ENCODE data around the gene FIGNL2.
"Not testable (repeated sequence)": the region's sequence is repeated elsewhere in the genome, so short reads cannot be mapped to it uniquely, and the experiment has no call there.

FIGNL2 gene

DNA sequence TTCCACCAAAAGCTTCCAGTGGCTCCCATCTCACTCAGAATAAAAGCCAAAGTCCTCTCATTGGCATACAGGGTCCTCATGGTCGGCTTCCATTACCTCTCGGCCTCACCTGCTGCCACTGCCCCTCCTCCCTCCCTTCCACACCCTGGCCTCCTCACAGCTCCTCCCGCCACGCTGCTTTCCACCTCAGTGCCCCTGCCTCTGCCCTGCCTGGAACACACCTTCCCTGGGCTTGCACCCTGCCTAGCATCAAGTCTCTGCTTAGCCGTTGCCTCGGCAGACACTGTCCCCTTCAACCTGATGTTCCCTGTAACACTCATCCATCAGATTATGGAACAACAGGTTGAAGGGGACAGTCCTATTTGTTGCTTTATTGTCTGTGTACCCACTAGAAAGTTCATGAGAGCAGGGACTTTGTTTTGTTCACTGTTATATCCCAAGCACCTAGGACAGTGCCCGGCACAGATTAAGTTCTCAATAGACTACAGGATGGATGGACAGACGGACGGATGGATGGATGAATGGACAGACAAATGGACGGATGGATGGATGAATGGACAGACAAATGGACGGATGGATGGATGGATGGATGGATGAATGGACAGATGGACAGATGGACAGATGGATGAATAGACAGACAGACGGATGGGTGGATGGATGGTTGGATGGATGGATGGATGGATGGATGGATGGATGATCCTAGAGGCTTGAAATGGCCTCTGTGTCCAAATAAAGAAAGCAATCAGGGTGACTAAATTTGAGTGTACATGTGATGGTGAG lies 14.9 kb downstream of the FIGNL2 start:
- no peak for DNase-seq

DNA sequence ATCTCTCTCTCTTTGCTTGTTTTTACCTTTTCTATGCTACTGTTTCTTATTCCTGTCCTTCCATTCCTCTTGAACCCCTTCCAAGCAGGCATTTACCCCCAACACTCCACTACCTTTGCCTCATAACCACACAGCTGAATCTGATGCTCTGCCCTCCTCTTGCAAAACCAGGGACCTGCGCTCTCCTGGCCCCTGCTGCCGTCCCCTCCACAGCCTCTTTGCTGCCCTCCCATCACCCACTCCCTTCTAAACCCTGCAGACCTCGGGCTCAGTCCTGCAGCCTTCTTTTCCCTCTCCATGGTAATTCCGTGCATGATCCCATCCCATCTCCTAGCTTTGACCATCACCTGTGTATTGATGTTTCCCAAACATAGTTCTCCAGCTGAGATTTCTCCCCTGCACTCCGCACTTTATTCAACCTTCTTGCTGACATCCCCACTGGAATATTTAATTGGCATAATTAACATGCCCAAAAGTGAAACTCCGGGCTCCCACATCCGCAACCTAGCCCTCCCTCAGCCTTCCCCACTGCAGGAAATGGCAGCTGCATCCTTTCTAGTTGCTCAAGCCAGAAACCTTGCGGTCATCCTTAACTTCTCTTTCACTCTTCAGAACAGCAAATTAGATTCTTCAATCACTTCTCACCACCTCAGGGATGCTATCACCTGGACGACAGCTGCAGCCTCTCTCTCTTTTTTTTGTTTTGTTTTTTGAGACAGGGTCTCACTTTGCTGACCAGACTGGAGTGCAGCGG lies 16.0 kb downstream of the FIGNL2 start:
- DNase-seq: no peak

DNA sequence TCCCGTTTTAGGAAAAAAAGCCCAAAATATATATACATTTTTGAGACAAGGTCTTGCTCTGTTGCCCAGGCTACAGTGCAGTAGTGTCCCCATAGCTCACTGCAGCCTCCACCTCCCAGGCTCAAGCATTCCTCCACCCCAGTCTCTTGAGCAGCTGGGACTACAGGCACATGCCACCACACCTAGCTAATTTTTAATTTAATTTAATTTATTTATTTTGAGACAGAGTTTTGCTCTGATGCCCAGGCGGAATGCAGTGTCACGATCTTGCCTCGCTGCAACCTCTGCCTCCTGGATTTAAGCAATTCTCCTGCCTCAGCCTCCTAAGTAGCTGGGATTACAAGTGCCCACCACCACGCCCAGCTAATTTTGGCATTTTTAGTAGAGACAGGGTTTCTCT lies 16.7 kb downstream of the FIGNL2 start:
- not testable (repeated sequence) for DNase-seq

DNA sequence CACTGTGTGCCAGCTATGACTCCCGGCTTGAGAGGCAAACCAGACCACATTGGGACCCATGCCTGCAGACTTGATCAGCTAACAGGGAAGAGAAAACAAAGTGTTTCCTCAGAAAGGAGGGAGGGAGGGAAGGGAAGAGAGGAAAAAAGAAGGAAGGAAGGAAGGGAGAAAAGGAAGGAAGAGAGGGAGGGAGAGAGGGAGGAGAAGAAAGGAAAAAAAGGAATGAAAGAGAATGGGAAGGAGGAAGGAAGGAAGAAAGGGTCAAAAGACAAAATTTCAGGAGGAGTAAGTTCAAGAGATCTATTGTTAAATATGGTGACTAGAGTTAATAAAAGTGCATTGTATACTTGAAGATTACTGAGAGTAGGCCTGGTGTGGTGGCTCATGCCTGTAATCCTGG lies 18.9 kb downstream of the FIGNL2 start:
- no peak for DNase-seq

DNA sequence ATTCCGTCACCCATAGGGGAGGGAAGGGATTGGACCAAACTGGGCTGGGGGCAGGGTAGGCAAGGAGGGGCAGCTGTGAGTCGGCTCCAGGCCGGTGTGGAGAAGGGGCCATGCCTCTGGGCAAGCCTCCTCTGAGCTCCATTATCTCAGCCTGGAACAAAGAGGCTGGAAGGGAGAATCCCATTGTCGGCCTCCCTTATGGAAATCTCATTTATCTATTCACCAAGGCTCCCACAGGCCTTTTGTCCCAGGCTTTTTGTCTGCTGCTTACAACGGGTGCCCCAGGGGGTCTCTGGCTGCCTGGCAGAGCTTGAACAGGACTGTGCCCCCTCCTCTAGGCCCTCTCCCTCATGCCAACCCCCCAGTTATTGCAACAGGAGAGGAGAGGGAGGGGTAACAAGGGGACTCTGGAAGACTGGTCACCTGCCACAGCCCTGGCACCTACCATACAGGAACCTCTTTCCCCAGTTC lies 19.5 kb downstream of the FIGNL2 start:
- DNase-seq: no peak

DNA sequence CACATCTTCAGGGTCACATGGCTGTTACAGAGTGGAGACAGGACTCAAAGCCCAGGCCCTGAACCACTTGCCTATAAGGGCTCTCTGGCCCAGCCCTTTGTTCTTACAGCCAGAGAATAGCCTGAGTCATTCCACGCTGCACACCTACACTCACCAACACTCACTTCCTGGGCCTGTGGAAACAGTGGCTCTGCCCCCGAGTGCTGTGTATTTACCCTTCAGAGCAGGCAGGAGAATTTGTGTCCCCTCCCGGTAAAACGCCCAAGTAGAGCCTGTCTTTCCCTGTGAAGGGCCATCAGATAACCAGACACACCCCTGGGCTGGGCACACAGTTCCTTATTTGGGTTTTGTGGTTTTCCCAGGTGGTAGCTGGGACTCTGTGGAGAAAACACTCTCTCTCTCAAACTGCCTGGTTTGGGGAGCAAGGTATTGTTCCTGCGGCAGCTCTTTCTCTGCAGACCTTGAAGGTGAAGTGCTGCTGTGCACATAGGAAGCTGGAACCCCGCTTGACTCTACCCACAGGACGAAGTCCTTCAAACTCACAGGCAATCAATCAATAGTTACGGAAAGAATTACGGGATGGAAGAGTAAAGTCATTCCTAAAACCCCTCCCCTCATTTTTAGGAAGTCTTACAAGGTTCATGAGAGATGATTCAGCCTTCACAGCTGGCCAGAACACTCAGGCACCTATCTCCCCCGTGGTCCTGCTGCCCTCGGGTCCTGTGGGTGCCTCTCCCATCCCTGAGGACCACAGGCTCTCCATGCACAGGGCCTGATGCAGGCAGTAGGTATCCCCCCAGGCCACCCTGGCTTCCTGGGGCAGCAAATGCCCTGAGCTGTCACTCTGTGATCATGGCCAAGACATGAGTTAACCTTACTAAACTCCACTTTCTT lies 20.3 kb downstream of the FIGNL2 start:
- DNase-seq: no peak

DNA sequence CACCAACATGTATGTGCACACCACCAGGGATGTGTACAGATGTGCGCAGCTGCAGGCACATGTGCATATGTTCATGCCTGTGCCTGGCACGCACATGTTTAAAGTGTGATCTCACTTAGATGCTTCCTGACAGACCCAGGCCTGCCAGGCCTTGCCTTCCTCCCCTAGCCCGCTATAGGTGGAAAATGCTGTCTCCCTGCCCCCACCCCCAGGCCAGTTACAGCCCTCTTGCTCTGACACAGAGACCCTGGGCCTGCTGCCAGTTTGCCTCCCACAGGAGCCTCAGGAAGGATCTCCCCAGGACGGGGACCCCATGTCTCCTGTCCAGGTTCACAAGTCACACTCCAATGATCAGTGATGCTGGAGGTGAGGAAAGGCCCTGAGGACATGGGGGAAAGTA lies 21.6 kb downstream of the FIGNL2 start:
- DNase-seq: no peak

DNA sequence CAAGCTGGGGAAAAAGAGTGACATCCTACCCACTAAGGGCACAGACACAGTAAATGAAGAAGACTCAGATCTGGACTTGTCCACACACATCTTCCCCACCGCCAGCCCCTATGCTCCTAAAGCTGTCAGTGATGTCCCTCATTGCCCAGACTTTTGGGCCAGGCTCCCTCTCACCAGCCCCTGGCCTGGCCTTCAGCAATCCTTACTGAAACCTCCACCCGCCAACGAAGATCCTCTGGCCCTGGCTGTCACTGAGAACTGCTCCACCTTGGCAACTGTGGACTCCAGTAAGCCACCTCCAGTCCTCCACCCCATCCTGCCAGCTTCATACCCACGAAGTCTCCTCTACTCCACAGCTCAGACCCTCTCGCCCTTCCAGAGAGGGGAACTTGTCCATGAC lies 23.3 kb downstream of the FIGNL2 start:
- DNase-seq: no peak

DNA sequence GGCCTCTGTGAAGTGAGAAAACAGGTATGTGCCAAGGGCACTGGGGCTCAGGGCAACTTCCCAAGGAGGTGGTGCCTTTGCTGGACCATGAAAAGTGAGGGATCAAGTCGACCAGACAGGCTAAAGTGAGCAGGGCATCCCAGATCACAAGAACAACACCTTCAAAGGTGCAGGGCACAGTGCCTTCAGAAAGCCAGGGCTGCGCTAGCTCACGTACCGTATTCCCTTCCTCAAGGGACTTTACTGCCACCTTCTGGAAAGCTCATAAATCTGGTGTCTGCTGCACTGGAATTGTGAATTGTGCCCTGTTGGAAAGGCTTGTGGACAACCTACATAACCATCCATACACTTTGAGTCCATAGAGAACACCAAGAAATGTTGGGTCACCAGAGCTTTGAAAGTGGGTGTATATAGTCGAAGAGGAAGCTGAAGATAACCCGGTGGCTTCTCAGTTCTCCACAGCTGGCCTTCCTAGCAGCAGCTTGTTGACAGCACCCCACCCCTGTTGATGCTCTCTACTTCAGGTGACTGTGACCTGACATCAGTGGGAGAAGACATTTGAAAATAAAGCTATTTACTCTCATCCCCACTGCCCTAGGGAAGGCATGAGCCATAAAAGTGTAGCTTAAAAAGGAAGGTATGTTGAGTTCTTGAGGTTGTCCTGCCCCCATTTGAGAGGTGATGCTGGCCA lies 24.5 kb downstream of the FIGNL2 start:
- no peak for DNase-seq

DNA sequence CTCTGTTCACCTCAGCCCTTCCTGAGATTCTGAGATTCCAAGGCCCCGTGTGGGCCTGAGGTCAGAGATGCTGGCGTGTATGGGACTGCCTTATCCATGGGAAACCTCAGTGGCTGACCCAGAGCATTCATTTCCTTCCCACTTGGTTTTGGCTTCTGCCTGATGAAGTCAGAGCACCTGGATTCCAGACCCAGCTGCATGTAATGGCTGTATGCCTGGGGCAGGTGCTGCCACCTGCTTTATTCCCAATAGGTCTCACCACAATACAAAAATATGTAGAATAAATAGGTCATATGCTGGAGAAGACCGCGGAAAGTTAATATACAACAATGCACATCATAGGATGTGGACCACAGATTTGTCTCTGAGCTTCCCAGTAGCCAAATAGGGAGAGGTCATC lies 25.6 kb downstream of the FIGNL2 start:
- DNase-seq: no peak

DNA sequence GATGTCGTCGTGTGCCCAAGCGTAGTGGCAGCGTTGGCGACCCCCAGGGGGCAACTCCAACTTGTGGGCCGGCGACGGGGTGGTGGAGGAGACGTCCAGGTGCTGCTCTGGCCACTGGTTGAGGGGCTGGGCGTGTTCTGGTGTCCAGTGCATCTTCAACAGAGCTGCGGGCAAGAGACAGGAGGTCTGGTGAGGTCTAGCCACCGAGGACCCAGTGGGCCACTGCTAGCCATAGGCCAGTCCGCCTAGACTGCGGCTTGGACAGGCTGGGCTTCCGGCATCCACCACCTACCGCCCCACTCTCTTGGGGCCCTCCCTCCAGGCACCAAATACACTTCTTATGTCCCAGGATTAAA lies 26.3 kb downstream of the FIGNL2 start:
- DNase-seq: no peak

DNA sequence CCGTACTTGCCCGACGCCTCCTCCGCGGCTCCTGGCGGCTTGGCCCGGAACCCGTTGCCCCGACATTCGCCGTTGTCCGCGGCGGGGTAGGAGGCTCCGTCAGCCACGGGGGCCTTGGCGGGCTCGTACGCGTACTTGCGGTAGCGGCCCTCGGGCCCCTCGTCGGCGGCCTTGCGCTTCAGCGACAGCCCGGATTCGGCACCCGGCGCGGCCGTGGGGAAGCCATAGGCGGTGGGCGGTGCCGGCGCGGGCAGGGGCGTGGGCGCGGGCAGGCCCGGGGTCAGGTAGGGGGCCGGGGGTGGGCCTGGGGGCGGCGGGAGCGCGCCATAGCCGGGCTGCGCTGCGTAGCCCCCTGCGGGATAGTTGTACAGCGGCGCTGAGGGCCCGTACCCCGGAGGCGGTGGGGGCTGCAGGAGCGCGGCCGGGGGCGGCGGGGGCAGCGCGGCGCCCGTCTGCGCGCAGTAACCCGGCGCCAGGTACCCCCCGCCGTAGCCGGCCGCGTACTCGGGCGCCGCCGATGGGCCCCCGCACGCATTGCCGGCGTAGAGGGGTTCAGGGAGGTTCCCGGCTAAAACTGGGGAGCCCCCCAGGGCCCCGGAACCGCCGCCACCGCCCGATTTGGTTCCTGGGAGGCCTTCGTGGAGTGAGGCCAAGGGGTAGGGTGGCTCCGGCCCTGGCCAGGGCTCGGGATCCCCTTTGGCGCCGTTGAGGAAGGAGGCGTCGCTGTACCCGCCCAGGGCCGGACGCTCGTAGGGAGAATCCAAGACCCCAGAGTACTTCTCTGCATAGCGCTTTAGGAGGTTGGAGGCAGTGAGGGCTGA lies 26.9 kb downstream of the FIGNL2 start:
- DNase-seq: no peak

DNA sequence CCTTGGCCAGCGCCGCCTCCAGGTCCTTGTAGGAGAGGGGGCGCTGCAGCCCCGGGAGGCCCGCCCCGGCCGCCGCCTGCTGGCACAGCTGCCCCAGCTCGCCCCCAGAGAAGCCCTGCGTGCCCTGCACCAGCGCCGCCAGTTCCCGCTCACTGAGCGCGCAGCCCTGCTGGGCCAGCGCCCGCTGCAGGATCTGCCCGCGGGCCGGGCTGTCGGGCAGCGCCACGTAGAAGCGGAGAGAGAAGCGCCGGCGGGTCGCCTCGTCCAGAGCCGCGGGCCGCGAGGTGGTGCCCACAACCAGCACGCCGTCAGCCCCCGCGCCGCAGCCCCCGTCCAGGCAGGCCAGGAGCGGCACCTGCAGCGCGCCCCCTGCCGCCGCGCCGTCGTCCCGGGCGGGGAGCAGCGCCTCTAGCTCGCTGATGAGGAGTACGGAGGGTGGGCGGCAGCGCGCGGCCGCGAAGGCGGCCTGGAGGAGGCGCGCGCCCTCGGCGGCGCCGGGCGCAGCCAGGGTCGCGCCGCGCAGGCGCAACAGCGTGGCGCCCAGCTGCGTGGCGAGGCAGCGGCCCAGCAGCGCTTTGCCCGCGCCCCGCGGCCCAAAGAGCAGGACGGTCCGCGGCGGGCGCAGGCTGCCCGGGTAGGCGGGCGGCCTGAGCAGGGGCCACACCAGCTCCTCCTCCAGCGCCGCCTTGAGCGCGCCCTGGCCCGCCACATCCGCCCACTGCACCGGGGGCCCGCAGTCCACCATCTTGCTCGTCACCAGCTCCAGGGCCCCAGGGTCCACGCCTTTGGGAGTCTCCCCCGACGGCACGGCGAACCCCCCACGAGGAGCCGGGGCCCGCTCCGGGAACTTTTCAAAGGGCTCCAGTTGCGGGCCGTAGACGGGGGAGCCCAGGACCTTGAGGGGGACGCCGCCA lies 27.7 kb downstream of the FIGNL2 start:
- DNase-seq: no peak

DNA sequence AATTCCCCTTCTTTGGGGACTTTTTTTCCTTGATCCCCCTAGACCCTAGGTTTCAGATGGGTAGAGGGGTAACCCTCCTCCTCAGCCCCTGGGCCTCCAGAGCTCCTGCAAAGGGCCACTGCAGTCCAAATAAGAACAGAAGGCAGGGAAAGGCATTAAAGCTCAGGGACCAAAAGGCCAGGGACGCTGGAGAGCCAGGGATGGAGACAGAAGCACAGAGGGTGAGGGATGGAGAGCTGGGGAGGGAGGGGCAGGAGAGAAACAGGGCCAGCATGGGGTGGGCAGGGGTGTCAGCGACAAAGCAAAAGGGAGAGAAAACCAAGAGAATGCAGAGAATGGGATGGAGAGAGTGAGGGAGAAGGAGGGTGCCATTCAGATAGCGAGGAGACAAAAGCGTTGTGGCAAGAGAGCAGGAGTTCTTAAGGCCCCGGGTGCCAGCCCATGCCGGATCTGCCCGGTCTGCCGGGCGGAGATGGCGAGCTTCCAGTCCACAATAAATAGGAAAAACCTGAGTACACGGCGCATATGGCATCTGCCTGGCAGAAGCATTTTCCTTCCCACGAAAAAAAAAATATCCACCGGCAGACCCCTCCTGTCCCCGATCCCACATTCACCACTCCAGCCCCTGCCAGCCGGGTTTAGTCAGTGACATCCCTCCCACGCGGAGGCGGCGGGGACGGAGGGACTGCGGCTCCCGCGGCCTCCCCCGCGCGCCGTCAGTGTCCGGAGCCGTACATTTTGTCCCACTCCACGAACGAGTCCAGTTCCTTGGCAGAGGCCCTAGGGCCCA lies 28.6 kb downstream of the FIGNL2 start:
- DNase-seq: no peak

DNA sequence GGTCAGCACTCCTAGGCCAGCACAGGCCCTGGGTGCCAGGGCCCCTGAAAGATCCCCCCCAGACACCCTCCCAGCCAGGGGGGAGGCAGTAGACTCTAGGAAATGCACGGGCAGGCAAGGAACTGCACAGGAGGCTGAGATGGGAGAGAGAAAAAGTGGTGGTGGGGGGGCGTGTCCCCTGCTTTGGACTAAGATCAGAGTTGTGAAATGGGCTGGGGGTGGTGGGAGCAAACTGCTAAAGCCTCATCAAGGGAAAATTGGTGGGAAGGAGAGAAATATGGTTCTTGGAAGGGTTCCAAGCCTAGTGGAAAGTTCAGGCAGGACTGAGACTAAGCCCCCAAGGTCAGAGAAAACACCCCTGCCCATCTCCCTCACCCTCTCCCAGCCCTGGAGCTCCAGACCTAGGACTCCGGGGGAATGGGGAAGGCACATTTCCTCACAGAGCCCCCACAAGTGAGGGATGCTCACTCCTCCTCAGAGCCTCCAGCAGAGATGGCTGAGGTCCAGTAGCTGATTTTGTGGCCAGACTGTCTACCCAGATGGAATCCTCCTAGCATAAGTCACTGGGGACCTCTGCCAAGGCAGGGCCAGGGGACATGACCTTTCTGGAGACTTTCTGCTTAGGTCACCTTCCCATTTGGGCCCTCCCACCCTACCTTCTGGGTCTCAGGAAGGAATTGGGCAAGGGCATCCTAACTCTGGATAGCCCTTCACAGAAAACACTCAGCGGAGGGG lies 29.8 kb downstream of the FIGNL2 start:
- DNase-seq: no peak

DNA sequence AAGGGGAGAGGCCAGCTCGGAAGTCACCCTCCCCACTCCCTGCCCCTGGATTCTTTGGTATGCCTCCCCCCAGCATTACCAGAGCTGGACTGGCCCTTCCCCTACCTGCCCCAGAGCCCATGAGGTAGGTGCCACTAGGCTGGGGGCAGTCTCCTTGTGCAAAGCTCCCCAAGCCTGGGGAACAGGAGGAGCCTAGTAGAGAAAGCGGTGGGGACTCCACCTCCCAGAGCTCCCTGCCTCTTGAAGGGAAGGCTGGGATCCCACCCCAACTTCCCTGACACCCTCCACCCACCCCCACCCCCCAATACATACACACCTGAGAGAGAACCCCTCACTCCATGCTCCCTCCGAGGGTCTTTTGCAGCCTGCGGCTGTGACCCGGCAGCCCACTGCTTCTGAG lies 30.4 kb downstream of the FIGNL2 start:
- DNase-seq: no peak

DNA sequence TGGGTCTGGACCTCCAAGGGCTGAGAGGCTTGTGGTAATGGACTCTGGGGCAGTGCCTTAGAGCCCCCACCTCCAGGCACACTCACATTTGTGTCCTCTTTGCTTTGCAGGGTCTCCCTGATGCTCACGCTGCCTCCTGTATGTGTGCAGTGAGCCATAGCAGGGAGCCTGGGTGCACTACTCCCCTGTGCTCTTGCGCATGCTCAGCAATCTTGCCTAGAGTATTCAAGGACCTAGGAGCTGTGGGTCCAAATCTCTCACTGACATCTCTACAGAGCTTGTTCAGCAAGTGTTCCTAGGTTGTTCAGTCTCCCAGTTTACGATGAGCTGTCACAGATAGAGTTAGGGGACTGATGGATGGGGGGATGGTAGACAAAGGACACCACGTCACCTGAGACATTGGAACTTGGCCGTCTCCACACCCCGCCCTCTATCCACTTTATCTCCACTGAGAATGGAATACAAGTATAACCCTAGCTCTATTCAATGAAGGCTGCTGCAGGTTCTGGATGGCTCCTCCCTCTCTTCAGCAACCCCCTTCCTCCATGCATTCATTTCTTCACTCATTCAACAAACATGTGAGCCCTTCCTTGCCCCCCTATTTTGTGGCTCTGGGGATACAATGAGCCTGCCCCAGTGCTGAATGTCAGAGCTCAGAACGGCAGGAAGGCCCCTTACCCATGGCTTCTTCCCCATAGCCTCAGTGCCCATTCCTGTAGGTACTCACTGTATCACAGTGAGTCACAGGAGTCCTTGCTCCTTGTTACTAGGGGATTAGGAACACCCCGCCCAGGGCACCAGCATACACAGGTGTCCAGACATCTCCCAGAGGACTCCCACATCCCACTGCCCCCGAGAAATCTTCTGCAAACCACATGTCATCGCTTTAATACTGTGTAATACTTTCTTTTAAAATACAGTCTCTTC lies 31.2 kb downstream of the FIGNL2 start:
- DNase-seq: no peak

DNA sequence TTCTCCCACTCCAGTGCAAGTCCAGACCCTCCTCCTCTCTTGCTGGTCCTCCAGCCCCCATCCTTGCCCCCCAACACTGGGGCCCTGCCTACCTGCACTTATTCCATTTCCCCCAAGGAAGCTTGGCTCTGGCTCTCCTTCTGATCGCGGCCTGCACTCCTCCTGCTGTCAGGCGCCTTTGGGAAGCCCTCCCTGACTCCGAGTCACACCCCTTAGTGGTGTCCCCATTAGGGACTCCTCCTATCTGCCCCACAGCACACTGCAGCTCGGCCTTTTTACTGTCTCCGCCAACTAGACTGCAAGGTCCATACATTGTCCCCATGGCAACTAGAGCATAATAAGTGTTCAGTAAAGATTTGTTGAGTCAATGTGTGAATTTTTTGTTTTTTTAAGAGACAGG lies 32.9 kb downstream of the FIGNL2 start:
- no peak for DNase-seq
